PFSK-1 (cell line): ENCODE data around the gene OR10H5.

Experiments used
- FOXP2 ChIP-seq: optimal IDR thresholded peaks from 2 replicates; pipeline ENCODE3; 2011; ENCODE audit warnings: borderline replicate concordance, control low read depth, inconsistent platforms; ENCODE audit not compliant: insufficient read depth; ENCODE audit errors: extremely low read length, extremely low read depth
- POLR2AphosphoS5 ChIP-seq: IDR thresholded peaks from 2 replicates; pipeline ENCODE4 v1.6.1; 2012; ENCODE audit warnings: low read depth, mild to moderate bottlenecking, control low read depth, low read length, moderate library complexity
- SIN3A ChIP-seq: IDR thresholded peaks from 2 replicates; pipeline ENCODE4 v1.6.1; 2012; ENCODE audit warnings: mild to moderate bottlenecking, low read length, moderate library complexity, borderline replicate concordance; ENCODE audit not compliant: insufficient read depth
- TAF1 ChIP-seq: IDR thresholded peaks from 2 replicates; pipeline ENCODE4 v1.6.1; 2012; ENCODE audit warnings: low read length, control low read depth, borderline replicate concordance; ENCODE audit not compliant: insufficient read depth
- TF ChIP-seq, protein P1 (sequence below), 2 experiments: IDR thresholded peaks; 2 replicates each; pipeline versions ENCODE4 v1.6.1 to v1.8.0; 2011 to 2012; ENCODE audit warnings: low read depth in 2 of 2, low read length in 2 of 2, control low read depth in 1 of 2, inconsistent platforms in 1 of 2, mild to moderate bottlenecking in 1 of 2, moderate library complexity in 1 of 2; ENCODE audit not compliant: insufficient read depth in 1 of 2

Gene OR10H5

DNA sequence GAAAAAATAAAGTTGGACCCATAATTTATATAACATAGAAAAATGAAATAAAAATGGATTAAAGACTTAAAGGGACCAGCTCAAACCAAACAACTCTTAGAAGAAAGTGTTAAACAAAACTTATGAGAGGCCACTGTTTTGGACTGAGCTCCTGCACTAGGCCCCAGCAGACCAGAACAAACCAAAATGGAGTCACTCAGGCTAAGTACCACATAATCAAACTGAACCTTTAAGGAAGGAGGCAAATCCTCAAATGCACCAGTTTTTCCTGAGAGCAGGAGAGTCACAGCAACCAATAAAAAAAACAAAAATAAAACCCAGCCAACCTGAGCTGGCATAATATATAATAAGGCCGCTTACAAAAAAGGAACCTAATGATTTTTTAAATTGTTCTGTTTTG is 38.3 kb downstream of the OR10H5 start:
- TF ChIP-seq, protein P1, sequence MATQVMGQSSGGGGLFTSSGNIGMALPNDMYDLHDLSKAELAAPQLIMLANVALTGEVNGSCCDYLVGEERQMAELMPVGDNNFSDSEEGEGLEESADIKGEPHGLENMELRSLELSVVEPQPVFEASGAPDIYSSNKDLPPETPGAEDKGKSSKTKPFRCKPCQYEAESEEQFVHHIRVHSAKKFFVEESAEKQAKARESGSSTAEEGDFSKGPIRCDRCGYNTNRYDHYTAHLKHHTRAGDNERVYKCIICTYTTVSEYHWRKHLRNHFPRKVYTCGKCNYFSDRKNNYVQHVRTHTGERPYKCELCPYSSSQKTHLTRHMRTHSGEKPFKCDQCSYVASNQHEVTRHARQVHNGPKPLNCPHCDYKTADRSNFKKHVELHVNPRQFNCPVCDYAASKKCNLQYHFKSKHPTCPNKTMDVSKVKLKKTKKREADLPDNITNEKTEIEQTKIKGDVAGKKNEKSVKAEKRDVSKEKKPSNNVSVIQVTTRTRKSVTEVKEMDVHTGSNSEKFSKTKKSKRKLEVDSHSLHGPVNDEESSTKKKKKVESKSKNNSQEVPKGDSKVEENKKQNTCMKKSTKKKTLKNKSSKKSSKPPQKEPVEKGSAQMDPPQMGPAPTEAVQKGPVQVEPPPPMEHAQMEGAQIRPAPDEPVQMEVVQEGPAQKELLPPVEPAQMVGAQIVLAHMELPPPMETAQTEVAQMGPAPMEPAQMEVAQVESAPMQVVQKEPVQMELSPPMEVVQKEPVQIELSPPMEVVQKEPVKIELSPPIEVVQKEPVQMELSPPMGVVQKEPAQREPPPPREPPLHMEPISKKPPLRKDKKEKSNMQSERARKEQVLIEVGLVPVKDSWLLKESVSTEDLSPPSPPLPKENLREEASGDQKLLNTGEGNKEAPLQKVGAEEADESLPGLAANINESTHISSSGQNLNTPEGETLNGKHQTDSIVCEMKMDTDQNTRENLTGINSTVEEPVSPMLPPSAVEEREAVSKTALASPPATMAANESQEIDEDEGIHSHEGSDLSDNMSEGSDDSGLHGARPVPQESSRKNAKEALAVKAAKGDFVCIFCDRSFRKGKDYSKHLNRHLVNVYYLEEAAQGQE (IDR thresholded peaks at IDR 0.05; ENCODE audit: insufficient read depth in 1 of 2, low read depth in 2 of 2, low read length in 2 of 2), result no peak
- no peak for TF ChIP-seq FOXP2
- TF ChIP-seq SIN3A, result no peak
- TF ChIP-seq POLR2AphosphoS5, result no peak
- TF ChIP-seq TAF1, result no peak

DNA sequence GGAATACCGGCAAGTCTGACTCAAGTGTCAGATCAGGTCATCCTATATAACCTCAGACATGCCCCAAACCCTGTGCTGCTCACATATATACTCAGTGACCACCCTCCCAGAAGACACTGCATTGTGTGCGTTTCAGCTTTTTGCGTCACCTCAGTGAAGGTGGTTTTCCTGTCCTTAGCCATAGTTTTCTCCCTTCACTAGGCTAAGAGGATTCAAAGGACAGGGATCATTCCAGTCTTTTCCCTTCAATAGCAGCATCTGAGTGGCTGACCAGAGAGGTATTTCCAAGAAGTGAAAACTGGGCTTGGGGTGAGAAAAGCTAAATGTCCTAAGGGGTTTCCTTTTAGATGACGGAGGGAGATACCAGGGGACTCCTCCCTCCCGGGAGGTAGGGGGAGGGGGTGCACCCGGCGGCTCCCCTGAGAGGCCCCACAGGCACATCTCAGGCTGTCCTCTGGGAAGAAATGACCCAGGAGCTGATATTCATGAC is 40.7 kb downstream of the OR10H5 start:
- TF ChIP-seq SIN3A (no peak), POLR2AphosphoS5 (no peak), FOXP2 (no peak), TAF1 (no peak)
- TF ChIP-seq, protein P1 (IDR thresholded peaks at IDR 0.05; ENCODE audit: insufficient read depth in 1 of 2, low read depth in 2 of 2, low read length in 2 of 2), result no peak

DNA sequence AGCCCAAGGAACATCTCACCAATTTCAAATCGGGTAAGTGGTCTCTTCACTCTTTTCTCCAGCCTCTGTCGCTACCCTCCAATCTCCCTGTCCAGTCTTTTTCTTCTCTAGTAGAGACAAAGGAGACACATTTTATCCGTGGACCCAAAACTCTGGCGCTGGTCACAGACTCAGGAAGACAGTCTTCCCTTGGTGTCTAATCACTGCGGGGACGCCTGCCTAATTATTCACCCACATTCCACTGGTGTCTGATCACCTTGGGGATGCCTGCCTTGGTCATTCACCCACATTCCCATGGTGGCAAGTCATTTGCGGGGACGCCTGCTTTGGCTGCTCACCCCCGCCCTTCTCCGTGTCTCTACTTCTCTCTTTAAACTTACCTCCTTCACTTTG is 41.8 kb downstream of the OR10H5 start:
- TF ChIP-seq, protein P1 (IDR thresholded peaks at IDR 0.05; ENCODE audit: insufficient read depth in 1 of 2, low read depth in 2 of 2, low read length in 2 of 2), result no peak
- no peak for TF ChIP-seq FOXP2
- no peak for TF ChIP-seq POLR2AphosphoS5
- no peak for TF ChIP-seq TAF1
- no peak for TF ChIP-seq SIN3A

DNA sequence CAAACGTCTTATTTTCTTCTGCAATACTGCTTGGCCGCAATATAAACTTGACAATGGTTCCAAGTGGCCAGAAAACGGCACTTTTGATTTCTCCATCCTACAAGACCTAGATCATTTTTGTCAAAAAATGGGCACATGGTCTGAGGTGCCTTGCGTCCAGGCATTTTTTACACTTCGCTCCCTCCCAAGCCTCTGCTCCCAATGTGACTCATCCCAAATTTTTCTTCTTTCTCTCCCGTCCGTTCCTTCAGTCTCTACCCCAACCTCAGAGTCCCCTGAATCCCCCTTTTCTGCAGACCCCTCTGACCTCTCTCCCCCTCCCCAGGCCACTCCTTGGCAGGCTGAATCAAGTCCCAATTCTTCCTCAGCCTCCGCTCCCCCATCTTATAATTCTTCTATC is 42.3 kb downstream of the OR10H5 start:
- TF ChIP-seq TAF1 (no peak), POLR2AphosphoS5 (no peak), FOXP2 (no peak)
- TF ChIP-seq, protein P1 (IDR thresholded peaks at IDR 0.05; ENCODE audit: insufficient read depth in 1 of 2, low read depth in 2 of 2, low read length in 2 of 2), result no peak

DNA sequence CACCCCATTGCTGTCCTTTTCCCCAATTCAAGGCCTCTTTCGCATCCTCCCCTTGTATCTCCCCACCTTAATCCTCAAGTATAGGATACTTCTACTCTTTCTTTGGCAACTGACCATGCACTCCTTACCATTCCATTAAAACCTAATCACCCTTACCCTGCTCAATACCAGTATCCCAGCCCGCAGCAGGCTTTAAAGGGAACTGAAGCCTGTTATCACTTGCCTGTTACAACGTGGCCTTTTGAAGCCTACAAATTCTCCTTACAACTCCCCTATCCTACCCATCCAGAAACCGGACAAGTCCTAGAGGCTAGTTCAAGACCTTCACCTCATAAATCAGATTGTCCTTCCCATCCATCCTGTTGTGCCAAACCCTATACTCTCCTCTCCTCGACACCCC is 44.2 kb downstream of the OR10H5 start:
- TF ChIP-seq FOXP2 (no peak), TAF1 (no peak), SIN3A (no peak), POLR2AphosphoS5 (no peak)
- TF ChIP-seq, protein P1 (IDR thresholded peaks at IDR 0.05; ENCODE audit: insufficient read depth in 1 of 2, low read depth in 2 of 2, low read length in 2 of 2), result no peak
